K562 (cell line): ENCODE results near the gene ZFYVE28. TPM values are rescaled to one million over a fixed set of nuclear protein-coding genes. Genes with fewer than 3 reads are reported as not detected.

Experiments used
- ATAC-seq: fragments of 200-7000 bp; cut with Tn5 transposase; 3 replicates; pipeline ENCODE4 v1.9.1; 2020; ENCODE audit warnings: moderate library complexity
- BruUV-seq: library from RNA; stranded (reverse); fragments of 400-500 nt; replicated peaks from 2 replicates; lab custom pipeline; 2021; lab: Mats Ljungman, UMichigan
- CTCF ChIA-PET: fragments of 300-600 bp; formaldehyde crosslinking; extraction: SDS; loops from one replicate; lab custom pipeline; 2021; ENCODE audit warnings: low intra/inter-chr PET ratio; lab: Yijun Ruan, JAX
- POLR2A ChIA-PET: fragments of 300-600, 350-650 bp; sonication (Branson Sonifier 250); formaldehyde crosslinking; extraction: SDS; loops from one replicate; lab custom pipeline; 2021; ENCODE audit warnings: antibody characterized with exemption, inconsistent platforms; lab: Yijun Ruan, JAX
- DNase-seq, 4 experiments: peaks; one replicate each; pipeline versions ENCODE4 v3.0.0 to v3.0.0-alpha.2; 2011 to 2018; ENCODE audit warnings: low spot score in 3 of 4, mixed read lengths in 3 of 4; ENCODE audit errors: extremely low read depth in 1 of 4
- FAIRE-seq: peaks from 2 replicates; lab custom pipeline; 2011; peaks lifted over from hg19 to GRCh38; lab: Jason Lieb, UNC
- H2AFZ ChIP-seq: 2 replicates; pipeline ENCODE4 v1.6.0; 2011; ENCODE audit warnings: low read depth, low read length, control low read depth, inconsistent platforms
- H3K27ac ChIP-seq: fragments of 200-600 bp; 3 replicates; pipeline ENCODE4 v1.8.0; 2011; ENCODE audit warnings: low read depth, mild to moderate bottlenecking, control low read depth, inconsistent platforms, low read length, moderate library complexity, mixed read lengths; ENCODE audit errors: extremely low read depth
- H3K27me3 ChIP-seq, 2 experiments: fragments of 300-600 bp in 1 of 2; 2 replicates in 1 of 2; 3 replicates in 1 of 2; pipeline versions ENCODE4 v1.6.0 to v1.8.0; 2011; ENCODE audit warnings: inconsistent platforms in 2 of 2, low read length in 2 of 2, mild to moderate bottlenecking in 1 of 2, mixed read lengths in 1 of 2, moderate library complexity in 1 of 2; ENCODE audit not compliant: control insufficient read depth in 2 of 2, insufficient read depth in 2 of 2
- H3K36me3 ChIP-seq: fragments of 300-600 bp; 3 replicates; pipeline ENCODE4 v1.8.0; 2011; ENCODE audit warnings: mild to moderate bottlenecking, low read length, inconsistent platforms; ENCODE audit not compliant: control insufficient read depth, insufficient read depth
- H3K4me1 ChIP-seq, 2 experiments: fragments of 200-600 bp in 1 of 2; replicated peaks in 1 of 2; 2 replicates in 1 of 2; 3 replicates in 1 of 2; pipeline versions ENCODE4 v1.5.1 to v1.8.0; 2011; ENCODE audit warnings: inconsistent platforms in 2 of 2, low read length in 2 of 2, mild to moderate bottlenecking in 1 of 2, mixed read lengths in 1 of 2, moderate library complexity in 1 of 2; ENCODE audit not compliant: control insufficient read depth in 2 of 2, insufficient read depth in 2 of 2
- H3K4me2 ChIP-seq: 2 replicates; pipeline ENCODE4 v1.6.1; 2011; ENCODE audit warnings: low read length, control low read depth, inconsistent platforms, mixed read lengths; ENCODE audit not compliant: insufficient read depth
- H3K4me3 ChIP-seq: fragments of 200-600 bp; sonication (generic), shearing (Covaris generic); 2 replicates; pipeline ENCODE4 v1.5.1; 2016; ENCODE audit warnings: control low read depth, inconsistent platforms
- H3K79me2 ChIP-seq: fragments of 200-600 bp; 3 replicates; pipeline ENCODE4 v1.8.0; 2011; ENCODE audit warnings: low read length, inconsistent platforms; ENCODE audit not compliant: control insufficient read depth, insufficient read depth
- H3K9ac ChIP-seq, 2 experiments: 2 replicates each; pipeline versions ENCODE4 v1.6.0 to v1.6.1; 2011; ENCODE audit warnings: low read depth in 2 of 2, low read length in 2 of 2, control low read depth in 1 of 2, inconsistent platforms in 1 of 2, mild to moderate bottlenecking in 1 of 2, mixed read lengths in 1 of 2; ENCODE audit not compliant: insufficient read depth in 1 of 2
- H3K9me1 ChIP-seq: one replicate; pipeline ENCODE4 v1.6.0; 2011; ENCODE audit warnings: inconsistent platforms, mild to moderate bottlenecking, low read length, moderate library complexity; ENCODE audit not compliant: control insufficient read depth, insufficient read depth
- H3K9me3 ChIP-seq: replicated peaks from 2 replicates; pipeline ENCODE4 v1.5.1; 2011; ENCODE audit warnings: low read depth, low read length, inconsistent platforms; ENCODE audit not compliant: control insufficient read depth, insufficient read depth
- H4K20me1 ChIP-seq: replicated peaks from 2 replicates; pipeline ENCODE4 v1.6.1; 2011; ENCODE audit warnings: low read length, inconsistent platforms, mixed read lengths; ENCODE audit not compliant: control insufficient read depth, insufficient read depth
- CGGBP1 ChIP-seq: fragments of 250-450 bp; sonication (Bioruptor Pico); IDR thresholded peaks from 2 replicates; pipeline ENCODE4 v1.9.0; 2021; ENCODE audit warnings: mild to moderate bottlenecking
- CLOCK ChIP-seq: fragments of 250-450 bp; sonication (Bioruptor Pico); IDR thresholded peaks from 2 replicates; pipeline ENCODE4 v1.4.0; 2020; ENCODE audit warnings: mild to moderate bottlenecking, moderate library complexity, borderline replicate concordance
- E2F6 ChIP-seq, 2 experiments: IDR thresholded peaks; 2 replicates each; pipeline ENCODE4 v1.6.1; 2011; ENCODE audit warnings: borderline replicate concordance in 1 of 2, control low read depth in 1 of 2, low read depth in 1 of 2, low read length in 1 of 2, mild to moderate bottlenecking in 1 of 2, mixed read lengths in 1 of 2, moderate library complexity in 1 of 2; ENCODE audit not compliant: insufficient read depth in 1 of 2, insufficient read length in 1 of 2, poor library complexity in 1 of 2, severe bottlenecking in 1 of 2; ENCODE audit errors: extremely low read depth in 1 of 2
- EP300 ChIP-seq: IDR thresholded peaks from 2 replicates; pipeline ENCODE4 v1.6.1; 2012; ENCODE audit warnings: low read length, improper control_type of control experiment
- FOXA3 ChIP-seq, 2 experiments: fragments of 450-650 bp in 1 of 2; sonication (generic) in 1 of 2; formaldehyde crosslinking; IDR thresholded peaks in 1 of 2; conservative IDR thresholded peaks in 1 of 2; 2 replicates each; pipeline versions ENCODE4 v1.4.0 to v1.8.0; 2020 to 2022; ENCODE audit warnings: mild to moderate bottlenecking in 2 of 2, missing genetic modification reagents in 1 of 2
- ILF3 ChIP-seq: fragments of 450-650 bp; IDR thresholded peaks from 2 replicates; pipeline ENCODE4 v1.6.1; 2018; ENCODE audit warnings: antibody characterized with exemption, mild to moderate bottlenecking, moderate library complexity, borderline replicate concordance
- KAT8 ChIP-seq: fragments of 450-650 bp; IDR thresholded peaks from 2 replicates; pipeline ENCODE4 v1.6.1; 2016; ENCODE audit warnings: low read depth, mild to moderate bottlenecking
- MTA3 ChIP-seq: fragments of 450-650 bp; formaldehyde crosslinking; IDR thresholded peaks from 2 replicates; pipeline ENCODE4 v1.6.1; 2017; ENCODE audit warnings: mild to moderate bottlenecking, borderline replicate concordance
- NONO ChIP-seq, 2 experiments: fragments of 200-400 bp in 1 of 2; fragments of 450-650 bp in 1 of 2; formaldehyde crosslinking in 1 of 2; IDR thresholded peaks; 2 replicates each; pipeline ENCODE4 v1.6.1; 2017; ENCODE audit warnings: low read depth in 2 of 2, mild to moderate bottlenecking in 2 of 2, moderate library complexity in 2 of 2, low read length in 1 of 2
- PCBP1 ChIP-seq: fragments of 200-400 bp; formaldehyde crosslinking; IDR thresholded peaks from 2 replicates; pipeline ENCODE4 v1.6.1; 2018; ENCODE audit warnings: mild to moderate bottlenecking, low read depth, low read length; ENCODE audit not compliant: poor library complexity, severe bottlenecking
- SFPQ ChIP-seq: fragments of 200-400 bp; formaldehyde crosslinking; IDR thresholded peaks from 2 replicates; pipeline ENCODE4 v1.6.1; 2017; ENCODE audit warnings: mild to moderate bottlenecking, low read depth, low read length, moderate library complexity
- ZNF444 ChIP-seq: fragments of 250-450 bp; sonication (Bioruptor Pico); IDR thresholded peaks from 2 replicates; pipeline ENCODE4 v1.4.0; 2020; ENCODE audit warnings: mild to moderate bottlenecking, moderate library complexity
- ZNF561 ChIP-seq: fragments of 450-650 bp; formaldehyde crosslinking; conservative IDR thresholded peaks from 2 replicates; pipeline ENCODE4 v1.4.0; 2020; ENCODE audit warnings: mild to moderate bottlenecking, moderate library complexity
- WGBS: fragments of 100-300 bp; shearing (Covaris generic); methylation state at CpG from one replicate; pipeline ENCODE4 v1.1.6; 2016; ENCODE audit warnings: low coverage, mixed read lengths; ENCODE audit not compliant: insufficient coverage; ENCODE audit errors: missing lambda C conversion rate; 5-methylcytosine and 5-hydroxymethylcytosine counted together
- in situ Hi-C: fragments of 300-500 bp; cut with MboI; formaldehyde crosslinking; loops from 4 replicates; pipeline ENCODE4 v1.15.0; 2018; ENCODE audit warnings: inconsistent platforms, mixed read lengths
- intact Hi-C: fragments of 100-400 bp; cut with micrococcal nuclease; formaldehyde crosslinking; loops from 2 replicates; pipeline ENCODE4 v1.14.2; 2022
- polyA plus RNA-seq, 8 experiments: library from polyadenylated mRNA; depleted of rRNA in 4 of 8; stranded (reverse) in 5 of 8; unstranded in 3 of 8; fragments of >200 nt; fragmentation: Nextera tagmentation in 2 of 8; fragmentation: Illumina TruSeq in 1 of 8; extraction: Ambion mirVana in 2 of 8; extraction: Trizol in 1 of 8; gene quantifications; 2 replicates each; pipeline versions ENCODE4 v1.2.1 to v1.2.3, GENCODE V29; 2011 to 2014; ENCODE audit warnings: inconsistent platforms in 1 of 8, missing spikeins in 1 of 8
- total RNA-seq, 7 experiments: library from RNA; depleted of rRNA in 6 of 7; stranded (reverse); fragments of >200 nt in 6 of 7; fragmentation: Illumina TruSeq in 2 of 7; extraction: Trizol in 2 of 7; gene quantifications; 2 replicates each; pipeline versions ENCODE4 v1.2.1 to v1.2.3, GENCODE V29; 2011 to 2021; ENCODE audit warnings: low replicate concordance in 1 of 7

Gene ZFYVE28
- total and polyA plus RNA-seq, 9 of the 15 experiments (the other 6 are each of a cell fraction or from before 2014, with no cell fraction given): 1.3 to 24.8 (median 8.9) TPM

DNA sequence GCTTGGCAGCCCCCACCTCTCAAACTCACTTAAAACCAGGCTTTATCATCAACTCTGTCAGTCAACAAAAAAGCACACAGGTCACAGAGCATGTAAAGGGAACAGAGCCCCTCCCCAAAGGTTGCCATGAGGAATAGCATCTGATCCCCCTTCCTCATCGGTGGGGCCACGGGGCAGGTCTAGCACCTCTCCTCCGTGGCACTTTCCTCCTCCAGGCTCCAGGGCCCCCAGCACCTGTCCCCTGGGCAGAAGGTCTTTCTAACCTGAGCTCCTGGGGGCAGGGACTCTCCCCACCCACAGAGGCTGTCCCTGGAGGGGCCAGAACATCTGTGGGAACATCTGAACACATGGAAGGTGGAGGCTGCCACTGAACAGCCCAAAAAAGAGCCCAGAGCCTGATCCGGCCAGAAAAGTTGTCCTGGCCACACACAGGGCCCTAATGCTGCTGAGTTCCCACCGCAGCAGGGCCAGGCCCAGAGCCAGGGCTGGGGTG, 65.7 kb downstream of the ZFYVE28 start:
- Histone ChIP-seq H3K79me2 (peaks cover 9% of the 10 kb centered on the region; the same call in 2 of the 3 replicates), H3K27ac (no peak overlapping the region), H3K27me3 (no peaks in the 10 kb centered on the region), H2AFZ (no peak overlapping the region), H4K20me1 (no peaks in the 10 kb centered on the region; the same call in 1 of the 2 replicates), H3K9me3 (no peaks in the 10 kb centered on the region), H3K4me3 (no peak overlapping the region), H3K4me2 (no peak overlapping the region), H3K9me1 (peaks cover 5% of the 10 kb centered on the region), H3K36me3 (peaks cover 4% of the 10 kb centered on the region; the same call in 1 of the 3 replicates), H3K4me1 (peaks cover 0 to 31% of the 10 kb centered on the region in 2 experiments; a peak in 2 of 5 replicates), H3K9ac (peak overlapping the region in 1 of 2 experiments; percentile 14; a peak in 2 of 4 replicates)
- TF ChIP-seq KAT8: no peak
- no peak for TF ChIP-seq CGGBP1 (CRISPR knock-in tag)
- no peak for TF ChIP-seq ZNF561 (CRISPR knock-in tag)
- TF ChIP-seq ZNF444: no peak
- no peak for TF ChIP-seq EP300
- TF ChIP-seq NONO (IDR thresholded peaks at IDR 0.05; ENCODE audit: low read depth in 2 of 2, low read length in 1 of 2): no peak
- TF ChIP-seq MTA3: no peak
- no peak for TF ChIP-seq FOXA3 (CRISPR knock-in tag; conservative IDR thresholded peaks at IDR 0.05 in 1 of 2, IDR thresholded peaks at IDR 0.05 in 1 of 2)
- no peak for TF ChIP-seq ILF3
- TF ChIP-seq PCBP1: no peak
- TF ChIP-seq CLOCK: no peak
- TF ChIP-seq E2F6 (IDR thresholded peaks at IDR 0.05; ENCODE audit: borderline replicate concordance in 1 of 2, extremely low read depth in 1 of 2, insufficient read depth in 1 of 2, insufficient read length in 1 of 2, low read depth in 1 of 2, low read length in 1 of 2, poor library complexity in 1 of 2, severe bottlenecking in 1 of 2): no peak
- no peak for TF ChIP-seq SFPQ
- no TSS peak for BruUV-seq
- ChIA-PET CTCF (no interaction called here), POLR2A (interaction anchor here (0.7 to 1.3 kb wide), 2 partner anchors 14 to 28 kb away, joined by 4 read pairs; no protein-coding TSS in a partner anchor)
- ATAC-seq: no peak
- no peak for DNase-seq
- in situ Hi-C loops (no loop called here), intact Hi-C loops (loop anchor here (5.0 kb wide), 1 partner anchor 130 kb away; no protein-coding TSS in a partner anchor)
- WGBS: 75% methylated on average over 5 of the region's 5 CpGs
- FAIRE-seq: no peak
